Keratinocyte (primary cell): ENCODE results near the gene KATNA1. TPM values are rescaled to one million over a fixed set of nuclear protein-coding genes. Genes with fewer than 3 reads are reported as not detected.
A peak's percentile ranks its signal among the peaks of the same experiment; 100 is the strongest.

ENCODE experiments used
- DNase-seq: peaks from one replicate; pipeline ENCODE4 v3.0.0-alpha.2; 2011; ENCODE audit warnings: low read depth, missing footprints, low spot score
- FAIRE-seq: peaks from 2 replicates; lab custom pipeline; 2011; peaks lifted over from hg19 to GRCh38; lab: Jason Lieb, UNC
- H2AFZ ChIP-seq: 2 replicates; pipeline ENCODE4 v1.6.0; 2012; ENCODE audit warnings: low read length, control low read depth, inconsistent platforms; ENCODE audit not compliant: control insufficient read depth
- H3K27ac ChIP-seq: 2 replicates; pipeline ENCODE4 v1.5.1; 2011; ENCODE audit warnings: low read length; ENCODE audit not compliant: control insufficient read depth, insufficient read depth
- H3K27me3 ChIP-seq: 3 replicates; pipeline ENCODE4 v1.6.0; 2011; ENCODE audit warnings: low read length; ENCODE audit not compliant: control insufficient read depth, insufficient read depth; ENCODE audit errors: extremely low read depth
- H3K36me3 ChIP-seq, 2 experiments: 2 replicates in 1 of 2; 3 replicates in 1 of 2; pipeline ENCODE4 v1.5.1; 2011; ENCODE audit warnings: low read length in 2 of 2, mild to moderate bottlenecking in 1 of 2; ENCODE audit not compliant: control insufficient read depth in 2 of 2, insufficient read depth in 2 of 2; ENCODE audit errors: extremely low read depth in 1 of 2
- H3K4me1 ChIP-seq: 3 replicates; pipeline ENCODE4 v1.5.1; 2011; ENCODE audit warnings: low read length; ENCODE audit not compliant: control insufficient read depth, insufficient read depth; ENCODE audit errors: extremely low read depth
- H3K4me2 ChIP-seq: 3 replicates; pipeline ENCODE4 v1.6.0; 2011; ENCODE audit warnings: low read depth, low read length; ENCODE audit not compliant: control insufficient read depth, insufficient read depth; ENCODE audit errors: extremely low read depth
- H3K4me3 ChIP-seq, 3 experiments: fragments of 200-600 bp in 1 of 3; sonication (generic) in 1 of 3; 2 replicates in 2 of 3; 3 replicates in 1 of 3; pipeline ENCODE4 v1.5.1; 2011 to 2016; ENCODE audit warnings: low read length in 3 of 3, mild to moderate bottlenecking in 3 of 3, control low read depth in 2 of 3, inconsistent platforms in 1 of 3, low read depth in 1 of 3, mixed read lengths in 1 of 3, mixed run types in 1 of 3, moderate library complexity in 1 of 3; ENCODE audit not compliant: control insufficient read depth in 2 of 3, insufficient read depth in 2 of 3; ENCODE audit errors: extremely low read depth in 1 of 3
- H3K79me2 ChIP-seq: 2 replicates; pipeline ENCODE4 v1.6.0; 2012; ENCODE audit warnings: low read length; ENCODE audit not compliant: control insufficient read depth, insufficient read depth
- H3K9ac ChIP-seq: 3 replicates; pipeline ENCODE4 v1.6.0; 2011; ENCODE audit warnings: low read length; ENCODE audit not compliant: control insufficient read depth, insufficient read depth; ENCODE audit errors: extremely low read depth
- H3K9me1 ChIP-seq: 3 replicates; pipeline ENCODE4 v1.6.0; 2011; ENCODE audit warnings: low read length; ENCODE audit not compliant: control insufficient read depth, insufficient read depth; ENCODE audit errors: extremely low read depth
- H3K9me3 ChIP-seq: 2 replicates; pipeline ENCODE4 v1.5.1; 2012; ENCODE audit warnings: low read depth, low read length; ENCODE audit not compliant: control insufficient read depth
- H4K20me1 ChIP-seq: 3 replicates; pipeline ENCODE4 v1.6.0; 2011; ENCODE audit warnings: low read length; ENCODE audit not compliant: control insufficient read depth, insufficient read depth; ENCODE audit errors: extremely low read depth
- CTCF ChIP-seq, 3 experiments: IDR thresholded peaks in 1 of 3; conservative IDR thresholded peaks in 1 of 3; optimal IDR thresholded peaks in 1 of 3; 2 replicates in 2 of 3; 3 replicates in 1 of 3; pipeline versions ENCODE3 to v1.5.1; 2011; ENCODE audit warnings: low read length in 3 of 3, mild to moderate bottlenecking in 3 of 3, moderate library complexity in 2 of 3, control low read depth in 1 of 3, inconsistent platforms in 1 of 3; ENCODE audit not compliant: insufficient read depth in 2 of 3; ENCODE audit errors: extremely low read depth in 1 of 3
- EZH2 ChIP-seq: IDR thresholded peaks from one replicate; pipeline ENCODE4 v1.6.1; 2012; ENCODE audit warnings: inconsistent platforms, mild to moderate bottlenecking, low read length, moderate library complexity
- dilution Hi-C: fragments of 300-500 bp; cut with MboI; formaldehyde crosslinking; loops from one replicate; pipeline ENCODE4 v1.7.0; 2020; ENCODE audit warnings: low sequenced_read_pairs; ENCODE audit not compliant: extremely low pct_ligation_motif_present
- polyA plus RNA-seq, 5 experiments: library from polyadenylated mRNA; depleted of rRNA in 3 of 5; stranded (reverse) in 3 of 5; stranded (forward) in 1 of 5; unstranded in 1 of 5; fragments of >200 nt; gene quantifications; 1 replicate in 1 of 5; 2 replicates in 3 of 5; 3 replicates in 1 of 5; pipeline versions ENCODE4 v1.2.1 to v1.2.3, GENCODE V29; 2011 to 2012; ENCODE audit warnings: missing spikeins in 2 of 5, low read depth in 1 of 5, low replicate concordance in 1 of 5

KATNA1 gene
- polyA plus RNA-seq, 1 donor (not counting 4 experiments of a cell fraction or from before 2014, with no cell fraction given): 36.8 TPM

DNA sequence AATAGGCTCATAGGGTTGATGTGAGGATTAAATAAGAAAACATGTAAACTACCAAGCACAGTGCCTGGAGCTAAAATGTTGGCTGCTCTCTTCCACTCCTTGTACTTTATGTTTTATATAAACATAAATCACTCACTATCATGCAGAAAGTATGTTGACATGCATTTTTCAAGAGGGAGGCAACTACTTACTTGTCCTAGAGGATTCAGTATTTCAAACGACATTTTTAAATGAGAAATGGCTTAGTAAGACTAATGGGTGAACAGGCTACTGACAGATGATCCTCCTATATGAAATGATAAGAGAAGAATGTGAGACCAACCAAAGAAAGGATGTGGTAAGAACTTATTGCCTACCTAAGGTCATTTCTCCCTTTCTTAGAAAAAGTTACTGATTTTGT lies 48.4 kb upstream of the KATNA1 start:
- H3K27me3 ChIP-seq: no peaks in the 10 kb centered on the region
- no peak overlapping the region for H3K9ac ChIP-seq
- peak overlapping the region; percentile 48 for H3K4me2 ChIP-seq
- no peaks in the 10 kb centered on the region for H3K9me3 ChIP-seq
- no peaks in the 10 kb centered on the region for H3K9me1 ChIP-seq
- TF ChIP-seq CTCF (optimal IDR thresholded peaks at IDR 0.05 in 1 of 3, IDR thresholded peaks at IDR 0.05 in 1 of 3, conservative IDR thresholded peaks at IDR 0.05 in 1 of 3; ENCODE audit: extremely low read depth in 1 of 3, insufficient read depth in 2 of 3, low read length in 3 of 3): no peak
- TF ChIP-seq EZH2: no peak
- peak overlapping the region; percentile 20 for H3K27ac ChIP-seq
- peaks cover 0 to 9% of the 10 kb centered on the region in 2 experiments for H3K36me3 ChIP-seq
- peaks cover 13% of the 10 kb centered on the region for H3K4me1 ChIP-seq
- peak; percentile 74 for FAIRE-seq
- DNase-seq: peak; percentile 5
- peaks cover 70% of the 10 kb centered on the region for H3K79me2 ChIP-seq
- no peak overlapping the region for H2AFZ ChIP-seq
- dilution Hi-C loops: no loop called here
- H3K4me3 ChIP-seq: no peak overlapping the region
- H4K20me1 ChIP-seq: peaks cover 3% of the 10 kb centered on the region

- Histone ChIP-seq H3K4me1 (peaks cover 13% of the 10 kb centered on the region), H3K9ac (no peak overlapping the region), H3K9me3 (no peaks in the 10 kb centered on the region), H4K20me1 (peaks cover 3% of the 10 kb centered on the region), H2AFZ (no peak overlapping the region), H3K4me2 (no peak overlapping the region), H3K4me3 (no peak overlapping the region), H3K79me2 (peaks cover 67% of the 10 kb centered on the region), H3K27me3 (no peaks in the 10 kb centered on the region), H3K27ac (no peak overlapping the region), H3K36me3 (peaks cover 2 to 9% of the 10 kb centered on the region in 2 experiments), H3K9me1 (no peaks in the 10 kb centered on the region)
- DNase-seq: no peak
- FAIRE-seq: no peak
- no peak for TF ChIP-seq CTCF (optimal IDR thresholded peaks at IDR 0.05 in 1 of 3, IDR thresholded peaks at IDR 0.05 in 1 of 3, conservative IDR thresholded peaks at IDR 0.05 in 1 of 3; ENCODE audit: extremely low read depth in 1 of 3, insufficient read depth in 2 of 3, low read length in 3 of 3)
- TF ChIP-seq EZH2: no peak
- dilution Hi-C loops: no loop called here
Observed at GRCh38 chr6:149694921-149695320, 46.4 kb upstream of the KATNA1 start.
